HepG2 (cell line): ENCODE results near the gene CAPN15.

ENCODE experiments used
- BHLHE40 ChIP-seq: IDR thresholded peaks from 2 replicates; pipeline ENCODE4 v1.6.1; 2011; ENCODE audit warnings: low read length, improper control_type of control experiment
- CTCF ChIP-seq: sonication (generic); formaldehyde crosslinking; IDR thresholded peaks from 2 replicates; pipeline ENCODE4 v1.5.0; 2020; ENCODE audit warnings: mild to moderate bottlenecking, missing genetic modification reagents, moderate library complexity
- EZH2 ChIP-seq: conservative IDR thresholded peaks from 2 replicates; pipeline ENCODE4 v1.6.1; 2012; ENCODE audit warnings: mild to moderate bottlenecking, low read depth, low read length, moderate library complexity
- HBP1 ChIP-seq: IDR thresholded peaks from 2 replicates; pipeline ENCODE4 v1.6.1; 2016; ENCODE audit warnings: low read depth, control low read depth
- MYNN ChIP-seq: sonication (generic); formaldehyde crosslinking; IDR thresholded peaks from 2 replicates; pipeline ENCODE4 v1.4.0; 2020; ENCODE audit warnings: mild to moderate bottlenecking, low read depth, missing genetic modification reagents
- NCOA2 ChIP-seq: sonication (generic); formaldehyde crosslinking; IDR thresholded peaks from 2 replicates; pipeline ENCODE4 v1.8.0; 2022; ENCODE audit warnings: inconsistent platforms
- NR2C2 ChIP-seq: sonication (generic); formaldehyde crosslinking; IDR thresholded peaks from 2 replicates; pipeline ENCODE4 v1.4.0; 2020; ENCODE audit warnings: missing genetic modification reagents, mild to moderate bottlenecking, moderate library complexity, borderline replicate concordance
- PHF5A ChIP-seq: IDR thresholded peaks from one replicate; pipeline ENCODE4 v1.6.1; 2018; ENCODE audit warnings: low read depth, missing genetic modification reagents; ENCODE audit not compliant: unreplicated experiment
- SMC3 ChIP-seq: IDR thresholded peaks from 2 replicates; pipeline ENCODE4 v1.6.1; 2011; ENCODE audit warnings: low read length, improper control_type of control experiment
- ZNF33B ChIP-seq: sonication (generic); formaldehyde crosslinking; IDR thresholded peaks from 2 replicates; pipeline ENCODE4 v1.5.1; 2020; ENCODE audit warnings: mild to moderate bottlenecking, missing genetic modification reagents

- TF ChIP-seq ZNF33B (CRISPR knock-in tag) (no peak), EZH2 (no peak), BHLHE40 (no peak), SMC3 (no peak), NR2C2 (CRISPR knock-in tag) (no peak), CTCF (CRISPR knock-in tag) (no peak), HBP1 (CRISPR knock-in tag) (no peak), NCOA2 (CRISPR knock-in tag) (no peak), MYNN (CRISPR knock-in tag) (no peak), PHF5A (CRISPR knock-in tag) (no peak)
These were observed 33.9 kb downstream of the CAPN15 start for GRCh38 chr16:561413-561794.
